Neural progenitor cell (in vitro differentiated cells): ENCODE measurements around the gene TLCD1. TPM values are rescaled to one million over a fixed set of nuclear protein-coding genes. Genes with fewer than 3 reads are reported as not detected.

Experiments
- DNase-seq: peaks from one replicate; pipeline ENCODE4 v3.0.0-alpha.2; 2016; ENCODE audit warnings: low spot score
- H2AFZ ChIP-seq: fragments of 200-600 bp; sonication (generic); replicated peaks from 2 replicates; pipeline ENCODE4 v1.6.1; 2016; ENCODE audit warnings: antibody characterized with exemption
- H3F3A ChIP-seq: fragments of 200-600 bp; sonication (generic); 2 replicates; pipeline ENCODE4 v1.6.1; 2016; ENCODE audit warnings: antibody characterized with exemption, low read depth
- H3K27ac ChIP-seq: fragments of 200-600 bp; sonication (generic); 2 replicates; pipeline ENCODE4 v1.5.1; 2016; ENCODE audit warnings: mild to moderate bottlenecking
- H3K27me3 ChIP-seq: fragments of 200-600 bp; sonication (generic); 2 replicates; pipeline ENCODE4 v1.6.1; 2016; ENCODE audit warnings: mild to moderate bottlenecking, moderate library complexity
- H3K36me3 ChIP-seq: fragments of 200-600 bp; sonication (generic); 2 replicates; pipeline ENCODE4 v1.5.1; 2016
- H3K4me1 ChIP-seq: fragments of 200-600 bp; sonication (generic); 2 replicates; pipeline ENCODE4 v1.6.1; 2016; ENCODE audit warnings: mixed run types
- H3K4me2 ChIP-seq: fragments of 200-600 bp; sonication (generic); 2 replicates; pipeline ENCODE4 v1.6.1; 2016
- H3K4me3 ChIP-seq: fragments of 200-600 bp; sonication (generic); 2 replicates; pipeline ENCODE4 v1.5.1; 2016
- H3K79me2 ChIP-seq: fragments of 200-600 bp; sonication (generic); 2 replicates; pipeline ENCODE4 v1.6.1; 2016; ENCODE audit warnings: low read depth
- H3K9ac ChIP-seq: fragments of 200-600 bp; sonication (generic); 2 replicates; pipeline ENCODE4 v1.6.1; 2016
- H3K9me3 ChIP-seq: fragments of 200-600 bp; sonication (generic); 2 replicates; pipeline ENCODE4 v1.5.1; 2016; ENCODE audit warnings: low read depth
- H4K20me1 ChIP-seq: fragments of 200-600 bp; sonication (generic); 2 replicates; pipeline ENCODE4 v1.6.1; 2016; ENCODE audit warnings: low read depth
- H3K27ac Mint-ChIP-seq: 3 replicates; pipeline ENCODE4 v1.8.0; 2021; ENCODE audit warnings: mixed read lengths
- H3K27me3 Mint-ChIP-seq: 2 replicates; pipeline ENCODE4 v1.8.0; 2022; ENCODE audit warnings: low read depth, mild to moderate bottlenecking, inconsistent platforms, moderate library complexity, mixed read lengths; ENCODE audit not compliant: insufficient read depth
- H3K36me3 Mint-ChIP-seq: 3 replicates; pipeline ENCODE4 v1.8.0; 2021; ENCODE audit warnings: mixed read lengths
- H3K4me1 Mint-ChIP-seq: 3 replicates; pipeline ENCODE4 v1.8.0; 2021; ENCODE audit warnings: mixed read lengths
- H3K4me3 Mint-ChIP-seq: 3 replicates; pipeline ENCODE4 v1.8.0; 2021; ENCODE audit warnings: mild to moderate bottlenecking, moderate library complexity, mixed read lengths
- H3K9me3 Mint-ChIP-seq: 3 replicates; pipeline ENCODE4 v1.8.0; 2020; ENCODE audit warnings: mixed read lengths
- CTCF ChIP-seq: fragments of 200-600 bp; sonication (generic); IDR thresholded peaks from 2 replicates; pipeline ENCODE4 v1.5.1; 2017; ENCODE audit warnings: antibody characterized with exemption, mild to moderate bottlenecking
- EZH2 ChIP-seq: fragments of 200-600 bp; sonication (generic); IDR thresholded peaks from 2 replicates; pipeline ENCODE4 v1.6.1; 2017; ENCODE audit warnings: antibody characterized with exemption, mild to moderate bottlenecking, moderate library complexity
- EZH2phosphoT487 ChIP-seq: fragments of 200-600 bp; sonication (generic); IDR thresholded peaks from 2 replicates; pipeline ENCODE4 v1.6.1; 2017; ENCODE audit warnings: antibody characterized with exemption
- total RNA-seq: library from RNA; depleted of rRNA; stranded (reverse); fragments of >200 nt; gene quantifications from 2 replicates; pipeline ENCODE4 v1.2.3, GENCODE V29; 2015; ENCODE audit warnings: low replicate concordance

Gene TLCD1
- total RNA-seq, 1 donor from 2014 or later, result 13.4 TPM

DNA sequence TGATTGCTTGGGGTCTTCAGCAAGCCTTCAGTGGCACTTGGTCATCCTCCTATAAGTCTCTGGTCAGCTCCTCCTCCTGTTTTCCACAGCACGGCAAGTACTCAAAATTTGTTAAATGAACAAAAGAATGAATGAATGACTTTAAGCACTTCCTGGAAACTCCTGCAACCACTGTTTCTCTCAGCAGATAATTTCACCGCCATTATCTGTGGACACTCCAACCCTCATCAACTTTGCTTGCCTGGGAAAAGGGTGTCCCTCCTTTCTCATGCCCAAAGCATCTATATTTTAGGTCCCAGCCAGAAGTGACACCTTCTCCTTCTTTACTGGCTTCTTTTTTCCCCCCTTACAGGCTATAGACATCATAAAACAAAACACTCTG, 18.7 kb downstream of the TLCD1 start:
- no peak for DNase-seq
- peaks cover 18% of the 10 kb centered on the region for H3K4me1 ChIP-seq
- H4K20me1 ChIP-seq, result peaks cover 31% of the 10 kb centered on the region
- no peak overlapping the region for H3K4me3 ChIP-seq
- H3K79me2 ChIP-seq, result peaks cover 23% of the 10 kb centered on the region
- H3K36me3 ChIP-seq, result no peaks in the 10 kb centered on the region
- Mint-ChIP-seq H3K4me3 (peak overlapping the region; percentile 5), H3K36me3 (peaks cover 5% of the 10 kb centered on the region), H3K27me3 (peaks cover 9% of the 10 kb centered on the region), H3K9me3 (no peaks in the 10 kb centered on the region), H3K27ac (peak overlapping the region; percentile 2), H3K4me1 (peaks cover 34% of the 10 kb centered on the region)
- TF ChIP-seq EZH2phosphoT487 (no peak), EZH2 (no peak), CTCF (no peak)
- no peaks in the 10 kb centered on the region for H3K9me3 ChIP-seq
- H3K27me3 ChIP-seq, result no peaks in the 10 kb centered on the region
- no peak overlapping the region for H3K9ac ChIP-seq
- H2AFZ ChIP-seq, result no peak overlapping the region
- H3K4me2 ChIP-seq, result no peak overlapping the region
- H3K27ac ChIP-seq, result no peak overlapping the region
- H3F3A ChIP-seq, result peaks cover 53% of the 10 kb centered on the region

DNA sequence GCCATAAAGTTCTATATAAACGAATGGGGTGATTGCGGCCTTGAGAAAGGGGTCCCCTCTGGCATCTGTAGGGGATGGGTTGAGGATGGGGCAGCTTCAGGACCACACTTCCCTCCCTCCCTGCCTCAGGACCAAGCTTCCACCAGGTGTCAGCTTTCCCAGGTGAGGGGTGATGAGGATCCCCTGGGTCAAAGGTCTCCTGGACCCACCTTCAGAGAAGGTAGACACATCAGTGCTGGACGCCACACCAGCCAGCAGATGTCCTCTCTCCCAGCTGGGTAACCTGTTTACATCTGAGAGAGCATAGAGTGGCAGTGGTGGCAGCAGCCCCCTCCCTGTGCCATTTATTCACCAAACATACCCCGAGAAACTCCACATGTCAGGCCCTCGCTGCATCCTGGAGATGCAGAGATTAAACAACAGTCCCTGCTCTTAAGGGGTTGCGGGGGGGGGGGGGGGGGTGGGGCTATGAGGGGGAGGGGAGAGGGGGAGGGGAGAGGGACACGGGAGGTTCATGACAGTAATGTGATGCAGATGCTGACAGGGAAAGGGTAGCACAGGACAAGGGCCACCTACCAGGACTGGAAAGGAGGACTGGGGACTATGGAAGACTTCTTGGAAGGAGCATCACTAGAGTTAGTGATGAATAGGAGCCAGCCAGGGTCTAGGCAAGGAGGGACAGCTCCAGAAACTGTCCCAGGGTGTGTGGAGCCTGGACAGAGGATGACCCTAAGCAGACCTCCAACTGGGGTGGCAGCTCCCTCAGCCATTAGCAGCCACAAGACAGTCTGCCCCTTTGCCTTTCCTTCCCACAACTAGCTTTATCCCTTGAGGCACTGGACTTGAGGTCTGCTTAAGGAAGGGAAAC, 19.3 kb downstream of the TLCD1 start:
- H3K9me3 ChIP-seq, result no peaks in the 10 kb centered on the region
- H4K20me1 ChIP-seq, result peaks cover 37% of the 10 kb centered on the region
- H3K27ac Mint-ChIP-seq, result peak overlapping the region; percentile 2
- peaks cover 34% of the 10 kb centered on the region for H3K4me1 Mint-ChIP-seq
- H3K36me3 ChIP-seq, result no peaks in the 10 kb centered on the region
- H3K4me2 ChIP-seq, result no peak overlapping the region
- H3K4me3 Mint-ChIP-seq, result no peak overlapping the region
- H3K9me3 Mint-ChIP-seq, result no peaks in the 10 kb centered on the region
- peaks cover 50% of the 10 kb centered on the region for H3F3A ChIP-seq
- H3K4me3 ChIP-seq, result no peak overlapping the region
- no peak overlapping the region for H3K27ac ChIP-seq
- TF ChIP-seq CTCF (no peak), EZH2phosphoT487 (no peak), EZH2 (no peak)
- no peak for DNase-seq
- peaks cover 19% of the 10 kb centered on the region for H3K4me1 ChIP-seq
- H3K36me3 Mint-ChIP-seq, result peaks cover 8% of the 10 kb centered on the region
- no peak overlapping the region for H2AFZ ChIP-seq
- H3K79me2 ChIP-seq, result peaks cover 23% of the 10 kb centered on the region
- peaks cover 11% of the 10 kb centered on the region for H3K27me3 Mint-ChIP-seq
- no peak overlapping the region for H3K9ac ChIP-seq
- no peaks in the 10 kb centered on the region for H3K27me3 ChIP-seq

DNA sequence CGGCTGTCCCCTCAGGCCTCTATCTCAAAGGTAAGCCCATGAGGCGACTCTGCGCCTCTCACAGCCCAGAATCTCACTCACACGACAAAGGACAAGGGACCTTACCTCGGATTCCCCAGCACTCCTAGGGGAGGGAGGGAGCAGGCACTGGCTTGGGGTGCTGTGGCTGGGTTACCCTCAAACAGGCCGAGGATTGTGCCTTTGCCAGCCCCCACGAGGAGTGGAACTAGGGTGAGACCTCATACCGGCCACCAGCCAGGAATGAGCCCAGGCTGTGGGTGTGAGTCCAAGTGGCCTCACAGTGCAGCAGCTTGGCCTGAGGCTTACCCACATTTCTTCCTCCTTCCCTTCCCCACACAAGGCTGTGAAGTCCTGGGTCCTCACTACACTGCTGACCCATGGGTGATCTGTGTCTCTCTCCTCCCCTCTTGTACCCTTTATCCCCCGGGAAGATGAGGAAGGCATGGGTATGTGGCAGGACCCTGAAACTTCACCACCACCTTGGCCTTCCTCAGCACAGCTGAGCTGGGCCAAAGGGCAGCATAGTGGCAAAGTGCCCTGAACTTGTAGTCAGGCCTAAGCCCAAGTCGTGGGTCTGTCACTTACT, 20.2 kb downstream of the TLCD1 start:
- H3K4me1 Mint-ChIP-seq, result peaks cover 36% of the 10 kb centered on the region
- Histone ChIP-seq H3K4me1 (peaks cover 20% of the 10 kb centered on the region), H3K4me2 (no peak overlapping the region), H3K27ac (peak overlapping the region; percentile 63), H3F3A (peaks cover 43% of the 10 kb centered on the region), H3K36me3 (no peaks in the 10 kb centered on the region), H2AFZ (no peak overlapping the region), H4K20me1 (peaks cover 40% of the 10 kb centered on the region), H3K9ac (peak overlapping the region; percentile 37), H3K4me3 (no peak overlapping the region), H3K9me3 (no peaks in the 10 kb centered on the region), H3K27me3 (no peaks in the 10 kb centered on the region), H3K79me2 (peaks cover 23% of the 10 kb centered on the region)
- peaks cover 13% of the 10 kb centered on the region for H3K27me3 Mint-ChIP-seq
- H3K27ac Mint-ChIP-seq, result peak overlapping the region; percentile 78
- no peaks in the 10 kb centered on the region for H3K9me3 Mint-ChIP-seq
- DNase-seq, result no peak
- peaks cover 13% of the 10 kb centered on the region for H3K36me3 Mint-ChIP-seq
- TF ChIP-seq EZH2phosphoT487, result no peak
- no peak for TF ChIP-seq CTCF
- TF ChIP-seq EZH2, result no peak
- H3K4me3 Mint-ChIP-seq, result no peak overlapping the region
